NB4 (cell line): ENCODE data around the gene MCM6.

Experiments
- MYC ChIP-seq: IDR thresholded peaks from 2 replicates; pipeline ENCODE4 v1.6.1; 2011; ENCODE audit warnings: low read depth, low read length
- POLR2A ChIP-seq: IDR thresholded peaks from 2 replicates; pipeline ENCODE4 v1.6.1; 2011; ENCODE audit warnings: mild to moderate bottlenecking; ENCODE audit not compliant: insufficient read length; ENCODE audit errors: extremely low read depth
- TF ChIP-seq, protein P1 (sequence below): IDR thresholded peaks from one replicate; pipeline ENCODE4 v1.5.1; 2012; ENCODE audit warnings: low read depth, low read length
- TF ChIP-seq, protein P2 (sequence below): IDR thresholded peaks from 2 replicates; pipeline ENCODE4 v1.6.1; 2011; ENCODE audit warnings: low read depth, low read length

DNA sequence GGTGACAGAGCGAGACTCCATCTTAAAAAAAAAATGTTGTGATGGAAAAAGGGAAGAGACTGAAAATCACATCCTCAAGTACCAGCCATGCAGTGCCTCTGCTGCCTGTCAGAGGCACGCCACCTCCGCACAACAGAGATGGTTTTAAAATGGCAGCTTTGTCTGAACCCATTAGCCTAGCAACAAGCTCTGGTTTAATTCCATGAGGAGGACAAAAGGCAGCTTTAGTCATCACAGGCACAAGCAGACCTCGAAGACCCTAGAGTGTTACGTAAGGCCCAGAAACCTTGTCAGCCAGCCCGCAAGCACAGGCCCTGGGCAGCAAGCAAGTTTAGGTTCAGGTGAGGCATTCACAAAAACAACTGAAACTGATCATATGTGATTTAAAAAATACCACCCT, 49.7 kb downstream of the MCM6 start:
- TF ChIP-seq, protein P1, sequence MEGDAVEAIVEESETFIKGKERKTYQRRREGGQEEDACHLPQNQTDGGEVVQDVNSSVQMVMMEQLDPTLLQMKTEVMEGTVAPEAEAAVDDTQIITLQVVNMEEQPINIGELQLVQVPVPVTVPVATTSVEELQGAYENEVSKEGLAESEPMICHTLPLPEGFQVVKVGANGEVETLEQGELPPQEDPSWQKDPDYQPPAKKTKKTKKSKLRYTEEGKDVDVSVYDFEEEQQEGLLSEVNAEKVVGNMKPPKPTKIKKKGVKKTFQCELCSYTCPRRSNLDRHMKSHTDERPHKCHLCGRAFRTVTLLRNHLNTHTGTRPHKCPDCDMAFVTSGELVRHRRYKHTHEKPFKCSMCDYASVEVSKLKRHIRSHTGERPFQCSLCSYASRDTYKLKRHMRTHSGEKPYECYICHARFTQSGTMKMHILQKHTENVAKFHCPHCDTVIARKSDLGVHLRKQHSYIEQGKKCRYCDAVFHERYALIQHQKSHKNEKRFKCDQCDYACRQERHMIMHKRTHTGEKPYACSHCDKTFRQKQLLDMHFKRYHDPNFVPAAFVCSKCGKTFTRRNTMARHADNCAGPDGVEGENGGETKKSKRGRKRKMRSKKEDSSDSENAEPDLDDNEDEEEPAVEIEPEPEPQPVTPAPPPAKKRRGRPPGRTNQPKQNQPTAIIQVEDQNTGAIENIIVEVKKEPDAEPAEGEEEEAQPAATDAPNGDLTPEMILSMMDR: no peak
- TF ChIP-seq POLR2A: no peak
- TF ChIP-seq MYC: no peak
- TF ChIP-seq, protein P2, sequence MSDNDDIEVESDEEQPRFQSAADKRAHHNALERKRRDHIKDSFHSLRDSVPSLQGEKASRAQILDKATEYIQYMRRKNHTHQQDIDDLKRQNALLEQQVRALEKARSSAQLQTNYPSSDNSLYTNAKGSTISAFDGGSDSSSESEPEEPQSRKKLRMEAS: no peak
